GM18858 (cell line): ENCODE data around the gene CNEP1R1.

Experiments
- ATAC-seq: cut with Tn5 transposase; IDR thresholded peaks from one replicate; pipeline ENCODE4 v1.9.1; 2021; ENCODE audit not compliant: unreplicated experiment

Gene CNEP1R1

DNA sequence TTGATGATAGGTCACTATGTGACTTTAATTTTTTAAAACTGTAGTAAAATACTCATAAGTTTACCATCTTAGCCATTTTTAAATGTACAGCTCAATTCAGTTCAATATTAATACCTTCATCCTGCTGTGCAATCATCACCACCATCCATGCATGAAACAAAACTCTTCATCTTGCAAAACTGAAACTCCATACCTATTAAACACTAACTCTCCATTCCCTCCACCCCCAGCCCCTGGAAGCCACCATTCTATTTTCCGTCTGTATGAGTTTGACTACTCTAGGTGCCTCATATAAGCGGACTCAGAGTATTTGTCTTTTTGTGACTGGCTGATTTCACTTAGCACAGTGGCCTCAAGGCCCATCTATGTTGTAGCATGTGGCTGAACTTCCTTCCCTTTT is 9.4 kb upstream of the CNEP1R1 start:
- ATAC-seq = no peak

DNA sequence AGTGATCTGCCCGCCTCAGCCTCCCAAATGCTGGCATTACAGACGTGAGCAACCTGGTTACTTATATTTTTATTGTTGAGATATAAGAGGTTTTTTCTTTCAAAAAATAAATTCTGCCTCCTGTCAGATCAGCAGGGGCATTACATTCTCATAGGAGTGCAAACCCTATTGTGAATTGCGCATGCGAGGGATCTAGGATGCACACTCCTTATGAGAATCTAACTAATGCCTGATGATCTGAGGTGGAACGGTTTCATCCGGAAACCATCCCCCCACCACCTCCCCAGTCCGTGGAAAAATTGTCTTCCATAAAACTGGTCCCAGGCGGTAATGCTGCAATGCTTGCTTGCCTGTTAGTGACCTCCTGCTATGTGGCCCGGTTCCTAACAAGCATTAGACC is 7.5 kb upstream of the CNEP1R1 start:
- no peak for ATAC-seq

DNA sequence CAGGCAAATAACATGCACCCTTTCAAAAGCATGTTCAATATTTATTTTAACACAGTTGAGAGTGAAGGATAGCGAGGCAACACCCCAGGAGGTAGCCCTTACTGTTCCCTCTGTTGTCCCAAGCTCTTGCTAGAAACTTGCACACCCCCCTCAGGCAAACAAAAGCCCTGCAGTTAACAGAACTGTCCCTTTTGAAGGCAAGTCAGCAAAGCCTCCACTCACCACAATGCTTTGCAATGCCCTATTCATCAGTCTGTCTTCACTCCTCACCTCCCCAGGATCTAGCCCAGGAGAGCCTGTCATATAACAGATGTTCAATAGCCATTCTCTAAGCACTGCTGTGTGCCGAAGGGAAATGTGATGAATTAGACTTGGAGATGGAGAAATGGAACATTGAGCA is 3.5 kb upstream of the CNEP1R1 start:
- no peak for ATAC-seq

DNA sequence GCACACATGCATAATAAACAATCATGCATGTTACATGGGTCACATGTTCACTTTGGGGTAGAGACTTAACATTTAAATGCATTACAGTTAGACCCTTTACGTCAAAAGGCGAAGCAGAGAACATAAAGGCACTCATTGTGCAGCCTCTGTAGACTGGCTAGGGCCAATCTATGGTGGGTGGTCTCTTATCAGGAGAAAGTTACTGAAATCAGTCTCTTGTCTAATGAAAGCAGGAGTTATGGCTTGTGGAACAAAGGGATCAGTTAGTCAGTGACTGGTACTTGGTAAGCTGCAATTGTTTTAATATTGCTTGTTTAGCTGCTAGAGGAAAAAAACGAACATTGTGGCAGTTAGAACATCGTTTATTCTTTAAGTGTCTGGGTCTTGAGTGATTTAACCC is 1.4 kb upstream of the CNEP1R1 start:
- ATAC-seq = no peak

DNA sequence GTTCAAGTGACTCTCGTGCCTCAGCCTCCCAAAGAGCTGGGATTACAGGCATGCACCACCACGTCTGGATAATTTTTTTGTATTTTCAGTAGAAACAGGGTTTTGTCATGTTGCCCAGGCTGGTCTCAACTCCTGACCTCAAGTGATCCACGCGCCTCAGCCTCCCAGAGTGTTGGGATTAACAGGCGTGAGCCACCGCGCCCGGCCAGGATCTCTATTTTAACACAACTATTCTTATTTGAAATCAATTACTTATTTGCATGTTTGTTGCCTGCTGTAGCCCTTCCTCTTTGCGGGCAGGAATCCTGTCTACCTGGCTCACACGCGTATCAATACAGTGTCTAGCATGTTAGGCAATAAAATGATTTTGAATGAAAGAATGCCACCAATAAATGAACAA is 818 bp upstream of the CNEP1R1 start:
- no peak for ATAC-seq

DNA sequence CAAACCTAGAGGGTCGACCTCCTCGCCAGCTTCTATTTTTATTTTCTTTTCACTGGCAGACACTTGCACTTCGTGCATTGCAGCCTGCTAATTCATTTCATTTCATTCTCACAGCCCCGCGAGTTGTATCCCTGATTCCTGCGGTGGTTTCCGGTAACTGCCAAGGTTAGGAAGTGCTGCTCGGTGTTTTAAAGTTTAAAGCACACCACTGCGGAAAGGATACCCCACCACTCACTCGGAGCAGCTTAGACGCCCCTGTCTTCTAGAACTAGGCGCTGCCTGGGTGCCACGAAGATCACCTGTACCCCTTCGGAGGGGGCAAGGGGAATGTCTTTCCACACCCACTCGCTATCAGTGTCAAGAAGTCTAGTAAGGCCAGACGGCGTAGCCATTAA is 509 bp downstream of the CNEP1R1 start:
- ATAC-seq = no peak

DNA sequence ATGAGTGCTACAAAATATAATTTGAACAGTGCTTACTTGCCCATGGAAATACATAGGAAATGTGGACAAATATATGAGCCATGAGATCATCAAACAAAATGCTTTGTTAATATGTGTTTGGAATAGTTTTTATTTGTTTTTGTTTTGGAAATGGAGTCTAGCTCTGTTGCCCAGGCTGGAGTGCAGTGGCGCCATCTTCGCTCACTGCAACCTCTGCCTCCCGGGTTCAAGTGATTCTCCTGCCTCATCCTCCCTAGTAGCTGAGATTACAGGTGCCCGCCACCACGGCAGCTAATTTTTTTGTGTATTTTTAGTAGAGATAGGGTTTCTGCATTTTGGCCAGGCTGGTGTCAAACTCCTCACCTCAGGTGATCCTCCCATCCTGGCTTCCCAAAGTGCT is 2.8 kb downstream of the CNEP1R1 start:
- no peak for ATAC-seq

DNA sequence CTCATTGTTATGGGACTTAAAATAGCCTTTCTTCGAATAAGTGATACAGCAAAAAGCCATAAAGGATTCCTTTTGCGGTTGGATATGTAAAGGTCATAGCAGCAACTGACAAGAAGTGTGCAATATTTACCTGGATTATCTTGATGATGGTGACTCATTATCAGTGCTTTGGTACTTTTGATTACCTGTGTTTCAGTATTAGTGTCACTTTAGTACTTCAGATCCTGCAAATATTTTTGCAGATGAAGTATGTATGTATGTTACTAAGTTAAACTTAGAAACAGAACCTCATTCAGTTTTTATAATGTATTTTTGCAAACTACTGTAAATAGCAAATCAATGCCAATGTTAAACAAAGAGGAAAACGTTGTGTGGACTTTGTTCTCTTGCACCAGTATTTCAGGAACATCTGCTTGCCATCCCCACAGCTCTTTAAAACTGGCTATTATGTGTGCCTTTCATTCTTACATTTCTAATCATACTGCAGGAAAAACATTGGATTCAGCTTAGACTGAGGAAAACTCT is 10.5 kb downstream of the CNEP1R1 start:
- no peak for ATAC-seq

DNA sequence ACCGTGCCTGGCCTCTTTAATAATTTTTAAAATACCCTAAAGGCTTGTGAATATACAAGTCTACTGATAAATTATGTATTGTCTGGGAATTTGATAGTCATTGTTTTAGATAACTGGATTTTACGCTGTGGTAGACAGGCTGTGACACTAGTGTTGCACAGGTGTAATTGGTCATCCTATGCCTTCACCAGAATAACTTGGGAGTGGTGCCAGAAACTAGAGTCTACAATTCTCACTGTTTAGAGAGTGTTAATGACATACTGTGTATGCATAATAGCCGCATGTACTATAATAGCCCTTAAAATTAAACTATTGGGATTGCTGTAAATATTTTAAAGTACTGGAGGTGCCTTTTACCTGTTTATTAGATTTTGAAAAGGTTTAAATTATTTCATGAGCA is 11.4 kb downstream of the CNEP1R1 start:
- no peak for ATAC-seq

DNA sequence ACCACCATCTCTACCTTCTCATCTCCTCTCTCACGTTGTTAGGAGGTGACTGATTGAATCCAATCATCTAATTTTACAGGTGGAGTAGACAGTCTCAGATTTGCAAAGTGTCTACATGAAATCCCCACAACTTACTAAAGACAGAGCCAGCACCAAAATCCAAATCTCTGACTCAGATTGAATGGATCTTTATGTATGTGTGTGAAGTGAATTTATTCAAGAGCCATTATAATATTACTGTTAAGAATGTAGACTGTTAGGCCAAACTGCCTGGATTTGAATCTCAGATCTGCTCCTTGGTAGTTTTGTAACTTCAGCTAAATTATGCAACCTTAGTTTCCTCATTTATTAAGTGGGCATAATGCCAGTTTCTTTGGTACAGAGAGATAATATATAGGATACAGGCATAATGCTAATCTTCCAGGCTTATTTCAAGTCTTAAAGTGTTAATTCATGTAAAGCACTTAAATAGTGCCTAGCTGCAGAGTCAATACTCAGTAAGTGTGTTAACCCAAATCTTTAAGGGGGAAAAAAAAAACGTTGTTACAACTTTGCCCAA is 12.7 kb downstream of the CNEP1R1 start:
- no peak for ATAC-seq

DNA sequence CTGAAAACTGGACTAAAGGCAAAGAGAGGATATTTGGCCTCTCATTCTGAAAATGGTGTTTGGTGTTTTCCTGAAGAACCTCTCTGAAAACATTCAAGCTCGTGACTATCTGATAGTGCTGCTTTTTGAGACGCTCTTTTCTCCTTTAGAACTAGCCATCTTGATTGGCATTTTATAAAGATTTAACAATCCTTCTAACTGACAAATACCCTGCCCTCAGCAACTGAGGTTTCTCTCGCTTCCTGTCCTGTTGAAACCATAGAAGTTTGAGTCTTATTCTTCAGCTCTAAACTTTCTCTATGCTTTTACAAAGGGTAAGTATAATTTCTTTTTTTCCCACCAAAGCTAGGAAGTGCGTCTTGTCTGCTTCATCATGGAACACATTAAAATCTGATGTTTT is 13.3 kb downstream of the CNEP1R1 start:
- ATAC-seq = no peak

DNA sequence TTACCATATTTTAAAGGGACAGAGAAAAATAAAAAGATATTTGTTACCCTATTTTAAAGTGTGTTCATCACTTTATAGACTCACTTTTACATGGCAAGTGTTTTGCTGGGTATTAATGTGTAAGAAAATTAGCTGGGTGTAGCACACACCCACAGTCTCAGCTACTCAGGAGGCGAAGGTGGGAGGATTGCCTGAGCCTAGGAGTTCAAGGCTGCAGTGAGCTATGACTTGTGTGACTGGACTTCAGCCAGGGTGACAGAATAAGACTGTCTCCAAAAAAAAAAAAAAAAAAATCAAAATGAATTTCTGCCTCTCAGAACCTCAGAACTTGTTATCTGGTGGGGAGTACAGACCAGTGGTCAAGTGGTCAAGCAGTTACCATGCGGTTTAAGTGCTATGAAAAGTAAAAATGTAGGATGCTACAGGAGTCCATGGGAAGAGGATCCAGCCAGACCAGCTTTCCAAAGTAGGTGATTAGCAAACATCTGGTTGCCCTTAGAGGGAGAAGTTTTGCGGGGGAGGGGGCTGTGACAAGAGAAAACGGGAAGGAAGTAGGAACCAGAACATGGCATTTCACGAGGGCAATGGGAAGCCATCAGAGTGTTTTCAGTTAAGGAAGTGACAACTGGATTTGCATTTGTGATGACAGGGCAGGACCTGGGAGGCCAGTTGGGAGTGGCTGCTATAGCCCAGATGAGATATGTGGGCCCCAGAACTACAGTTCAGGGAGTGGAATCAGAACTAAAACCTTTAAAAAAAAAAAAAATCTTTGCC is 13.9 kb downstream of the CNEP1R1 start:
- ATAC-seq = no peak

DNA sequence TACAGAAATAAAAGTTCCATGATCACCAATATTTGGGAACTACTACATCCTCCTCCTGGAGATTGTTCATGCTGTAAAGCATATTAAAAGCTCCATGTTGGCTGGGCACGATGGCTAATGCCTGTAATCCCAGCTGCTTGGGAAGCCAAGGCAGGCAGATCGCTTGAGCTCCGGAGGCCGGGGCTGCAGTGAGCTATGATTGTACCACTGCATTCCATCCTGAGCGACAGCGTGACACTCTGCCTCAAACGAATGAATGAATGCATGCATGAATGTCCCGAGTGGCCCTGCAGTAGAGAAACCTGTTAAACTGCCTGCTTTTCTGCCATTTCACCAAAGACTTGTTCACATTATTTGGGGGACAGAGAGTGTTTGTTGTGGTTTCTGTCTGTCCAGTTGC is 15.0 kb downstream of the CNEP1R1 start:
- ATAC-seq = no peak

DNA sequence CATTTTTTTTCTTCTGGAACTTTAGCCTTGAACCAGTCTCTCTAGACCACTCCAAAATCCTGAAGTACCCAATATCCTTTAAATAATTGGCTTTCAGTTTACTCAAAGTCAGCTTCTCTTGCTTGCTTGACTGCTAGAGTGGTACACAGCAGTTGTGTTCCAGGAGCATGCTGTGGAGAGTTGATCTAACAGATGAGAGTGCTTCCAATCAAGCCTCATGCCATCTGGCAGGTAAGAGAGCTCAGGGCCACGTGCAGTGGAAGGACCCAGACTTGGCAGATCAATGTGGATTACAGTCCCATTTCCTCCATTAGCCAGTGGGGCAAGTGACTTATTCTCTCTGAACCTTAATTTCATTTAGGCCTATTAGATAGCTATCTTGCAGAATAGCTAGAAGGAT is 15.7 kb downstream of the CNEP1R1 start:
- ATAC-seq = no peak

DNA sequence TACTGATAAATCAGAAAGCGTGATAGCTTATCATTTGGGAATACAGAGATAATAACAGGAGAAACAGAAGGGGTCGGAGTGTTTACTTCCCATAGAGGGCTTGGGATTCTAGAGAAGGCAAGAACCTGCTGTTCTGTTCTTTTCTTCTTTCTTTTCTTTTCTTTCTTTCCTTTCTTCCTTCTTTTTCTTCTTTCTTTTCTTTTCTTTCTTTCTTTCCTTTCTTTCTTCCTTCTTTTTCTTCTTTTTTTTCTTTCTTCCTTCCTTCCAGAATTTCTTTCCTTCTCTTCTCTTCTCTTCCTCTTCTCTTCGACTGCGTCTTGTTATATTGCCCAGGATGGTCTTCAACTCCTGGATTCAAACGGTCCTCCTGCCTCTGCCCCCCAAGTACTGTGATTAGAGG is 18.3 kb downstream of the CNEP1R1 start:
- no peak for ATAC-seq

DNA sequence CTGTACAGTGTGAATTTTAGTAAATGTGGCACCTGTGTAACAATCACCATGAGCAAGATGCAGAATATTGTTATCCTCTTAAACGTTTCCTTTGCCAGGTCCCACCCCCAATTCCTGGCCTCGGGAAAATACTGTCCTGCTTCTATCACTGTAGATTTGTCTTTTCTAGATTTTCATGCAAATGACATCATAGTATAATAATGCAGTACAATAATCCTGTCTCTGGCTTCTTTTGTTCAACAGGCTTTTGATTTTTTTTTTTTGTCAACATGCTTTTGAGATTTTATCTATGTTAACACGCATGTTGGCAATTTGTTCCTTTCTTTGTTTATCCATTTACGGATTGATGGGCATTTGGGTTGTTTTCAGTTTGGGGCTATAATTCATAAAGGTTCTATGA is 20.4 kb downstream of the CNEP1R1 start:
- no peak for ATAC-seq

DNA sequence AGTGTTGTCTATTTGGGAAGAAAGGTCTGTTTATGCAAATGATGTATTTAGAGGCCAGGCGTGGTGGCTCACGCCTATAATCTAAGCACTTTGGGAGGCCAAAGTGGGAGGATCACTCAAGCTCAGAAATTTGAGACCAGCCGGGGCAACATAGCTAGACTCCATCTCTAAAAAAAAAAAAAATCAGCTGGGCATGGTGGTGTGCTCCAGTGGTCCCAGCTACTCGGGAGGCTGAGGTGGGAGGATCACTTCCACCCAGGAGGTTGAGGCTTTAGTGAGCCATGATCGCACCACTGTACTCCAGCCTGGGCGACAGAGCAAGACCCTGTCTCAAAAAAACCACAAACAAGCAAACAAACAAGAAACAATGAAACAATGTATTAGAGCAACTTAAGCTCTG is 21.8 kb downstream of the CNEP1R1 start:
- ATAC-seq = no peak

DNA sequence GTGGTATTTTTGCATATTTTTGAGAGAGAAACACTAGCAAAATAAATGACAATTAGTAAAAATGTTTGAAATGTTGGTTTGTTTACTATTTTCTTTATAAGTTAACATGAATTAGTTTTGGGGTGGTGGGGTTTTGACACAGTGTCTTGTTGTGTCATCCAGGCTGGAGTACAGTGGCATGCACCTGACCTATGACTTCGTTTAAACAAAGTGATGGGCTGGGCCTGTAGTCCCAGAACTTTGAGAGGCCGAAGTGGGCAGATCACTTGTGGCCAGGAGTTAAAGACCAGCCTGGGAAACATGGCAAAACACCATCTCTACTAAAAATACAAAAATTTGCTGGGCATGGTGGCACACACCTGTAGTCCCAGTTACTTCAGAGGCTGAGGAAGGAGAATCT is 22.8 kb downstream of the CNEP1R1 start:
- no peak for ATAC-seq

DNA sequence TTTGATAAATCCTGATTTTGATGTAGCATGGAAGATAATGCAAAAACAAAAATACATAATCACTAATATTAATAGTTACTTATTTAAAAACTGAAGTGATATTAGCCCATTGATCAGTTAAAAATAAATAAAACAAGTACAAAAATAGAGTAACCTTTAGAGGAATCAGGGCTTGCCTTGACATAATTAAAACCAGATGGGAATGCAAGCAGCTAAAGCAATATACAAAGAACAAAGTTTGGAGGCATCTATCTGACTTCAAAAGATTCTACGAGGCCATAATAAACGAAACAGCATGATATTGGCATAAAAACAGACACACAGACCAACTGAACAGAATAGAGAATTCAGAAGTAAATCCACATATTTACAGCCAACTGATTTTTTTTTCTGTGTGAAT is 25.8 kb downstream of the CNEP1R1 start:
- no peak for ATAC-seq

DNA sequence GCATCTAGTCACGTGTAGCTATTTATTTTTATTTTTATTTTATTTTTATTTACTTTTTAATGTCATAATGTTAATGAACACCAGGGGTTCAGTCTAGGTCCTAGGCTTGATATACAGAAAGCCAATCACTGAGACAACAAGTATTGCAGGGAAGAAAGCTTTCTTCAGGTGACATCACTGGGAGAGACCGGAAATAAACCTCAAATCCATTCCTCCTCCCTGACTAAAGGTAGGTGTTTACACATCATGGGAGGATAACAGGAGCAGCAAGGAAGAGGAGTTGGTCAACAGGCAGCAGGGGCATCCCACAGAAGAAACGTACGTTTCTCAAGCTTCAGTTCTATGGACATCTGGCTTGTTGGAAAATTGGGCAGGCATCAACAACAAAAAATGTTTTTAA is 31.2 kb downstream of the CNEP1R1 start:
- ATAC-seq = no peak

DNA sequence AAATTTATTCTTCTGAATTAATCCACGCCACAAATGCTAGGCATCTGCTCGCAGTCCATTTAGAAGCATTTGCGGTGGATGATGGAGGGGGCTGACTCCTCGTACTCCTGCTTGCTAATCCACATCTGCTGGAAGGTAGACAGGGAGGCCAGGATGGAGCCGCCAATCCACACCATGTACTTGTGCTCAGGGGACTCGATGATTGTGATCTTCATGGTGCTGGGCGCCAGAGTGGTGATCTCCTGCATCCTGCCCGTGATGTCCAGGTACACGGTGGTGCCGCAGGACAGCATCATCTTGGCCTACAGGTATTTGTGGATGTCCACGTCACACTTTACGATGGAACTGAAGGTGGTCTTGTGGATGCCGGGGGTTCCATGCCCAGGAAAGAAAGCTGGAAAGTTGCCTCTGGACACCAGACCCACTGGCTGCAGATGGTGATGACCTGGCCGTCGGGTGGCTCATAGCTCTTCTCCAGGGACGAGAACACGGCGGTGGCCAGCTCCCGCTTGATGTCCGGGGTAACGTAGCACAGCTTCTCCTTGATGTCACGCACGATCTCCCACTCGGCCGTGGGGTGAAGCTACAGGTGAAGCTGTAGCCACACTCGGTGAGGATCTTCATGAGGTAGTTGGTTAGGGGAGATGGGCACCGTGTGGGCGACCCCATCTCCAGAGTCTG is 33.2 kb downstream of the CNEP1R1 start:
- no peak for ATAC-seq

DNA sequence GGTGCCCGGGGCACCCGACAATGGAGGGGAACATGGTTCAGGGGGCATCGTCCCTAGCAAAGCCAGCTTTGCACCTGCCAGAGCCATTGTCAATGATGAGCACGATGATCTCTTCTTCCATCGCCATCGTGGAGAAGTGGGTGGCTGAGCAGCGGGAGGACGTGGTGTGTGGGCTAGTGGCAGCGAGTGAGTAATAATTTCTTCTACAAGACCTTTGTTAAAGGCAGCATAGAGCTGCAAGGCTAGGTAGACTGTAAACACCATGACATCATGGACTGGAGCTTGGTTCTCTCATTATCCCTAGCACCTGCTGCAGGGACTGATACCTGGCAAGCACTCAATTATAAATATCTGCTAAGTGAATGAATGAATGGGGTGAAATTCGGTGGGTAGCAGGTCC is 34.1 kb downstream of the CNEP1R1 start:
- ATAC-seq = no peak
